Fibroblast of villous mesenchyme (primary cell): ENCODE data around the gene ZC3H12C. TPM values are rescaled to one million over a fixed set of nuclear protein-coding genes. Genes with fewer than 3 reads are reported as not detected.

Experiments used
- DNase-seq: peaks from one replicate; pipeline ENCODE4 v3.0.0-alpha.2; 2010; ENCODE audit warnings: low read depth
- H3K4me3 ChIP-seq: 2 replicates; pipeline ENCODE4 v1.5.1; 2011; ENCODE audit warnings: low read depth, mild to moderate bottlenecking, low read length
- CTCF ChIP-seq: IDR thresholded peaks from 2 replicates; pipeline ENCODE4 v1.5.1; 2012; ENCODE audit warnings: low read depth, mild to moderate bottlenecking, low read length; ENCODE audit not compliant: insufficient read depth
- total RNA-seq: library from RNA; depleted of rRNA; stranded (reverse); fragments of >200 nt; gene quantifications from 2 replicates; pipeline ENCODE4 v1.2.3, GENCODE V29; 2012

Gene ZC3H12C
- total RNA-seq, 1 donor: 15.5 TPM

DNA sequence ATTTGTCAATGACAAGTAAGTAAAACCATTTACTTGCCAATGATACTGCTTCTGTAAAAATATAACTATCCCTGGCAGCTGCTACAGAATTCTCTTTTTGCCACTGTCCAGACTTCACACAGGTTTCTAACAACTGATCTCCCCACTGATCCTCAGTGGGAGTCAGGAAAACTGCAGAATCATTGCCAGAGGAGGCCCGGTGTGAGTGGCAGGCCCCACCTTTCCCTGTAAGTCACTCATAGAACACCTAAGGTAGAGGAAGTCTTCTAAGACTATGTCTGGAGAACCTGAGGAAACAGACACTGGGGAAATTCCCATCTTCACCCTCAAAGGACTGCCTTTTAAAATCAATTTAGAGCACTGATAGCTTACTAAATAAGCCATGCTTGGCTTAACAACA lies 66.3 kb downstream of the ZC3H12C start:
- no peak for TF ChIP-seq CTCF
- H3K4me3 ChIP-seq: no peak overlapping the region
- DNase-seq: no peak

DNA sequence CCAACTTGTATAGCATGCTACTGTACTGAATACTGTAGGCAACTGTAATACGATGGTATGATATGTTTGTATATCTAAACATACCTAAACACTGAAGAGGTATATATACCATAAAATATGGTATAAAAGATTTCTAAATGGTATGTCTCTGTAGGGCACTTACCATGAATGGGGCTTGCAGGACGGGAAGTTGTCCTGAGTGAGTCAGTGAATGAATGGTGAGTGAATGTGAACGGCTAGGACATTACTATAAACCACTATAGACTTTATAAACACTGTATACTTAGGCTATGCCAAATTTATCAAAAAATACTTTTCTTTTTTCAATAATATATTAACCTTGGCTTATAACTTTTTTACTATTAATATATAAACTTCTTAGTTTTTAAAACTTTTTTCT lies 66.8 kb downstream of the ZC3H12C start:
- no peak overlapping the region for H3K4me3 ChIP-seq
- TF ChIP-seq CTCF: no peak
- DNase-seq: no peak

DNA sequence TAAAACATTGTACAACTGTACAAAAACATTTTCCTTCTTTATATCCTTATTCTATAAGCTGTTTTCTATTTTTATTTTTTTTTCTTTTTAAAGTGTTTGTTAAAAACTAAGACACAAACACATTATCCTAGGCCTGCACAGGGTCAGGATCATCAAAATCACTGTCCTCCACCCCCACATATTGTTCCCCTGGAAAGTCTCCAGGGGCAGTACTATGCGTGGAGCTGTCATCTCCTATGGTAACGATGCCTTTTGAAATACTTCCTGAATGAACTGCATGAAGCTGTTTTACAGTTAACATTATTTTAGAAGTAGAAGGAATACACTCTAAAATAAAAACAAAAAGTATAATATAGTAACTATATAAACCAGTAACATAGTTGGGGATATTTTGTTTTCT lies 67.2 kb downstream of the ZC3H12C start:
- DNase-seq: no peak
- no peak for TF ChIP-seq CTCF
- H3K4me3 ChIP-seq: no peak overlapping the region

DNA sequence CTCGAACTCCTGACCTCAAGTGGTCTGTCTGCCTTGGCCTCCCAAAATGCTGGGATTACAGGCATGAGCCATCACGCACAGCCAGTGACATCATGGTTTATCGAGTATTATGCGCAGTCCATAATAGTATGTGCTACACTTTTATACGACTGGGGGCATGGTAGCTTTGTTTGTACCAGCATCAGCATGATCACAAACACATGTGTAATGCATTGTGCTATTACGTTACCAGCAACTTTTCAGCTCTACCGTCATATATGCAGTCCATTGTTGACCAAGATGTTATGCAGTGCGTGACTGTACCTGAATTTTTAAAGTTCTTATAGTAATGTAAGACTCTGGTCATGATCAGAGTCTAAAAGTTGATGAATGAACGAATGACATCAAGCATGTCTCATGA lies 67.9 kb downstream of the ZC3H12C start:
- H3K4me3 ChIP-seq: no peak overlapping the region
- no peak for TF ChIP-seq CTCF
- no peak for DNase-seq

GRCh38 chr11:110162216-110162615 lies 69.0 kb downstream of the ZC3H12C start:
- H3K4me3 ChIP-seq: no peak overlapping the region
- no peak for DNase-seq
- no peak for TF ChIP-seq CTCF

DNA sequence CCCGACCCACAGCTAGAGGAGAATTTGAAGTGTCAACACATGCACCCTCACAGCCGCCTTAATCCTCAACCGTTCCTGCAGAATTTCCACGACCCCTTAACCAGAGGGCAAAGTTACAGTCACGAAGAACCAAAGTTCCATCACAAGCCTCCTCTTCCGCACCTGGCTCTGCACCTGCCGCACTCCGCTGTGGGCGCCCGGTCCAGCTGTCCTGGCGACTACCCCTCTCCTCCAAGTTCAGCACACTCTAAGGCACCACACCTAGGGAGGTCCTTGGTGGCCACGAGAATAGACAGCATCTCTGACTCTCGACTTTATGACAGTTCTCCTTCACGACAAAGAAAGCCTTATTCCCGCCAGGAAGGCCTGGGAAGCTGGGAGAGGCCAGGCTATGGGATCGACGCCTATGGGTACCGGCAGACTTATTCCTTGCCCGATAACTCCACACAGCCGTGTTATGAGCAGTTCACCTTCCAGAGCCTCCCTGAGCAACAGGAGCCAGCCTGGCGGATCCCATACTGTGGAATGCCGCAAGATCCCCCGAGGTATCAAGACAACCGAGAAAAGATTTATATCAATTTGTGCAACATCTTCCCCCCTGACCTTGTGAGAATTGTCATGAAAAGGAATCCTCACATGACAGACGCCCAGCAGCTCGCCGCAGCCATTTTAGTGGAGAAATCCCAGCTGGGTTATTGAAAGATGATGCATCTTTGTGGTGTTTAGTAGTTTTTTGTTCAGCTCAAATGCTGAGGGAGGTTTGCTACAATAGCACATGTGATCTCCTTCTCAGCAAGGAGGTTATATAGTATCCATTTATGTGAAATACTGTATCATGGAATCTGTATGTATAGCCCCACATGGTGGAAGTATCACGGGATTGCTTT lies 72.1 kb downstream of the ZC3H12C start:
- TF ChIP-seq CTCF: no peak
- no peak for DNase-seq
- no peak overlapping the region for H3K4me3 ChIP-seq
